C4-2B (cell line): Measurements from ENCODE around the gene DEAF1.

Experiments used
- CTCF ChIP-seq: fragments of 450-650 bp; conservative IDR thresholded peaks from 2 replicates; pipeline ENCODE4 v1.5.1; 2017; ENCODE audit warnings: mild to moderate bottlenecking
- ZFX ChIP-seq: fragments of 450-650 bp; IDR thresholded peaks from 2 replicates; pipeline ENCODE4 v1.6.1; 2017

DNA sequence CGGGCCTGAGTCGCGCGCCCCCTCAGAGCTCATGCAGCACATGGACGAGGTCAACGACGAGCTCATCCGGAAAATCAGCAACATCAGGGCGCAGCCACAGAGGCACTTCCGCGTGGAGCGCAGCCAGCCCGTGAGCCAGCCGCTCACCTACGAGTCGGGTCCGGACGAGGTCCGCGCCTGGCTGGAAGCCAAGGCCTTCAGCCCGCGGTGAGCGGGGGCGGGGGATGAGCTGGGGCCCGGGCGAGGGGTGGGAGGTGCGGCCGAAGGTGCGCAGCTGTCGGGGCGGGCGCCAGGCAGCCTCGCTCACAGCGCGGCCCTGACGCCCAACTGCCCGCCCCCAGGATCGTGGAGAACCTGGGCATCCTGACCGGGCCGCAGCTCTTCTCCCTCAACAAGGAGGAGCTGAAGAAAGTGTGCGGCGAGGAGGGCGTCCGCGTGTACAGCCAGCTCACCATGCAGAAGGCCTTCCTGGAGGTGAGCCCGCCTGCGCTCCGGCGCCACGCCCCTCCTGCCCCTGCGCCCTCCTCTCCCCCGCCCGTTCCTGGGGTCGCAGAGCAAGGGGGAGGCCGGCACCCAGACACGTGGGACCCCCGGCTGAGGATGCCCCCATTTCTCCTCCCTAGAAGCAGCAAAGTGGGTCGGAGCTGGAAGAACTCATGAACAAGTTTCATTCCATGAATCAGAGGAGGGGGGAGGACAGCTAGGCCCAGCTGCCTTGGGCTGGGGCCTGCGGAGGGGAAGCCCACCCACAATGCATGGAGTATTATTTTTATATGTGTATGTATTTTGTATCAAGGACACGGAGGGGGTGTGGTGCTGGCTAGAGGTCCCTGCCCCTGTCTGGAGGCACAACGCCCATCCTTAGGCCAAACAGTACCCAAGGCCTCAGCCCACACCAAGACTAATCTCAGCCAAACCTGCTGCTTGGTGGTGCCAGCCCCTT lies 31.5 kb upstream of the DEAF1 start:
- no peak for TF ChIP-seq CTCF
- TF ChIP-seq ZFX, result no peak
